HepG2 (cell line): ENCODE measurements around the gene PODXL. TPM values are rescaled to one million over a fixed set of nuclear protein-coding genes. Genes with fewer than 3 reads are reported as not detected.

Experiments
- BCLAF1 ChIP-seq: fragments of 450-650 bp; IDR thresholded peaks from 2 replicates; pipeline ENCODE4 v1.6.1; 2017; ENCODE audit warnings: mild to moderate bottlenecking
- ESRRA ChIP-seq: sonication (generic); formaldehyde crosslinking; IDR thresholded peaks from 2 replicates; pipeline ENCODE4 v1.5.1; 2020; ENCODE audit warnings: mild to moderate bottlenecking, low read depth, missing genetic modification reagents
- GTF2F1 ChIP-seq: fragments of 150-350 bp; IDR thresholded peaks from 2 replicates; pipeline ENCODE4 v1.6.1; 2014; ENCODE audit warnings: low read length
- HINFP ChIP-seq: sonication (generic); formaldehyde crosslinking; IDR thresholded peaks from 2 replicates; pipeline ENCODE4 v1.4.0; 2020; ENCODE audit warnings: low read depth, mild to moderate bottlenecking, missing genetic modification reagents
- MED13 ChIP-seq: sonication (generic); formaldehyde crosslinking; IDR thresholded peaks from 2 replicates; pipeline ENCODE4 v1.5.0; 2020; ENCODE audit warnings: missing genetic modification reagents
- MEF2D ChIP-seq: sonication (generic); formaldehyde crosslinking; IDR thresholded peaks from 2 replicates; pipeline ENCODE4 v1.5.1; 2020; ENCODE audit warnings: mild to moderate bottlenecking, missing genetic modification reagents
- NFE2L1 ChIP-seq: sonication (generic); formaldehyde crosslinking; IDR thresholded peaks from 2 replicates; pipeline ENCODE4 v1.4.0; 2020; ENCODE audit warnings: missing genetic modification reagents, mild to moderate bottlenecking, borderline replicate concordance
- PAF1 ChIP-seq: IDR thresholded peaks from 2 replicates; pipeline ENCODE4 v1.6.1; 2016; ENCODE audit warnings: missing genetic modification reagents, missing compliant biosample characterization
- POLR2AphosphoS5 ChIP-seq: IDR thresholded peaks from 2 replicates; pipeline ENCODE4 v1.6.1; 2012; ENCODE audit warnings: low read depth, low read length
- RFXAP ChIP-seq: sonication (generic); formaldehyde crosslinking; IDR thresholded peaks from 2 replicates; pipeline ENCODE4 v1.4.0; 2020; ENCODE audit warnings: missing genetic modification reagents, borderline replicate concordance
- SKI ChIP-seq: fragments of 450-650 bp; IDR thresholded peaks from one replicate; pipeline ENCODE4 v1.6.1; 2018; ENCODE audit warnings: mild to moderate bottlenecking; ENCODE audit not compliant: partially characterized antibody
- SMYD3 ChIP-seq: sonication (generic); formaldehyde crosslinking; IDR thresholded peaks from 2 replicates; pipeline ENCODE4 v1.8.1; 2023; ENCODE audit warnings: mild to moderate bottlenecking, missing genetic modification reagents
- SOX13 ChIP-seq, 3 experiments: fragments of 450-650 bp in 1 of 3; sonication (generic) in 1 of 3; formaldehyde crosslinking in 1 of 3; IDR thresholded peaks in 2 of 3; conservative IDR thresholded peaks in 1 of 3; 2 replicates each; pipeline versions ENCODE4 v1.5.0 to v1.6.1; 2016 to 2020; ENCODE audit warnings: antibody characterized with exemption in 1 of 3, mild to moderate bottlenecking in 1 of 3, missing compliant biosample characterization in 1 of 3, missing genetic modification reagents in 1 of 3, moderate library complexity in 1 of 3
- SYNCRIP ChIP-seq: fragments of 200-400 bp; formaldehyde crosslinking; IDR thresholded peaks from 2 replicates; pipeline ENCODE4 v1.6.1; 2018; ENCODE audit warnings: mild to moderate bottlenecking, low read depth, low read length; ENCODE audit not compliant: insufficient read depth
- ZC3H13 ChIP-seq: sonication (generic); formaldehyde crosslinking; IDR thresholded peaks from 2 replicates; pipeline ENCODE4 v1.8.1; 2023; ENCODE audit warnings: mild to moderate bottlenecking, missing genetic modification reagents, moderate library complexity
- ZFP1 ChIP-seq: IDR thresholded peaks from 2 replicates; pipeline ENCODE4 v1.6.1; 2016
- ZFP36 ChIP-seq: fragments of 150-350 bp; IDR thresholded peaks from 2 replicates; pipeline ENCODE4 v1.6.1; 2018; ENCODE audit warnings: borderline replicate concordance, low read length, low read depth; ENCODE audit not compliant: partially characterized antibody
- ZNF18 ChIP-seq: sonication (generic); formaldehyde crosslinking; IDR thresholded peaks from 2 replicates; pipeline ENCODE4 v1.8.0; 2022; ENCODE audit warnings: mild to moderate bottlenecking, missing genetic modification reagents; ENCODE audit not compliant: insufficient replicate concordance
- ZNF20 ChIP-seq: sonication (generic); formaldehyde crosslinking; IDR thresholded peaks from 2 replicates; pipeline ENCODE4 v1.4.0; 2020; ENCODE audit warnings: mild to moderate bottlenecking, moderate library complexity, missing genetic modification reagents
- ZNF263 ChIP-seq: sonication (generic); formaldehyde crosslinking; IDR thresholded peaks from 2 replicates; pipeline ENCODE4 v1.4.0; 2020; ENCODE audit warnings: missing genetic modification reagents
- ZNF598 ChIP-seq: sonication (generic); formaldehyde crosslinking; IDR thresholded peaks from 2 replicates; pipeline ENCODE4 v1.5.1; 2020; ENCODE audit warnings: mild to moderate bottlenecking, missing genetic modification reagents, borderline replicate concordance
- ZNF614 ChIP-seq: IDR thresholded peaks from 2 replicates; pipeline ENCODE4 v1.6.1; 2018; ENCODE audit warnings: missing biosample characterization, missing genetic modification reagents, inconsistent platforms, borderline replicate concordance
- ZNF749 ChIP-seq: sonication (generic); formaldehyde crosslinking; IDR thresholded peaks from 2 replicates; pipeline ENCODE4 v1.8.0; 2022; ENCODE audit warnings: mild to moderate bottlenecking, missing genetic modification reagents, moderate library complexity, borderline replicate concordance
- ZSCAN20 ChIP-seq: sonication (generic); formaldehyde crosslinking; IDR thresholded peaks from 2 replicates; pipeline ENCODE4 v1.4.0; 2020; ENCODE audit warnings: missing genetic modification reagents, mild to moderate bottlenecking, borderline replicate concordance
- ZSCAN25 ChIP-seq: sonication (generic); formaldehyde crosslinking; IDR thresholded peaks from 2 replicates; pipeline ENCODE4 v1.8.0; 2022; ENCODE audit warnings: mild to moderate bottlenecking, missing genetic modification reagents
- polyA plus RNA-seq, 8 experiments: library from polyadenylated mRNA; depleted of rRNA in 3 of 8; stranded (reverse) in 7 of 8; unstranded in 1 of 8; fragments of >200 nt; fragmentation: Illumina TruSeq in 4 of 8; extraction: Trizol in 4 of 8; gene quantifications; 2 replicates each; pipeline versions ENCODE4 v1.2.1 to v1.2.3, GENCODE V29; 2011 to 2016; ENCODE audit warnings: low read depth in 4 of 8, missing spikeins in 1 of 8, mixed read lengths in 1 of 8; ENCODE audit not compliant: insufficient read depth in 1 of 8
- total RNA-seq, 5 experiments: library from RNA; depleted of rRNA; stranded (reverse); fragments of >200 nt; fragmentation: Illumina TruSeq; extraction: Trizol; gene quantifications; 2 replicates each; pipeline ENCODE4 v1.2.3, GENCODE V29; 2016; ENCODE audit warnings: low read depth in 1 of 5

Gene PODXL
- total and polyA plus RNA-seq, 2 of the 13 experiments (the other 11 are each of a cell fraction or from before 2014, with no cell fraction given) = 0.22 to 0.54 TPM

- TF ChIP-seq HINFP (CRISPR knock-in tag) (no peak), ZNF18 (no peak), ZC3H13 (no peak), SMYD3 (no peak), GTF2F1 (no peak), ZNF20 (no peak), RFXAP (CRISPR knock-in tag) (no peak), ZNF614 (CRISPR knock-in tag) (no peak), MEF2D (CRISPR knock-in tag) (no peak), ESRRA (CRISPR knock-in tag) (no peak), NFE2L1 (CRISPR knock-in tag) (no peak), POLR2AphosphoS5 (0 out of 2 replicates have a peak, but pooled peaks have one; percentile 20), ZSCAN20 (CRISPR knock-in tag) (no peak), SOX13 (IDR thresholded peaks at IDR 0.05) (no peak), SOX13 (CRISPR knock-in tag; conservative IDR thresholded peaks at IDR 0.05 in 1 of 2, IDR thresholded peaks at IDR 0.05 in 1 of 2) (no peak), SYNCRIP (no peak), ZNF598 (CRISPR knock-in tag) (0 out of 2 replicates have a peak, but pooled peaks have one; percentile 28), MED13 (CRISPR knock-in tag) (no peak), ZNF263 (CRISPR knock-in tag) (no peak), ZFP1 (CRISPR knock-in tag) (no peak), SKI (no peak), PAF1 (CRISPR knock-in tag) (peak; percentile 89), ZSCAN25 (CRISPR knock-in tag) (peak; percentile 10; the same call in 1 of the 2 replicates), ZNF749 (CRISPR knock-in tag) (no peak), ZFP36 (no peak), BCLAF1 (no peak)
Observed at GRCh38 chr7:131502810-131503508, 53.5 kb downstream of the PODXL start (continued).
